Frontal cortex (tissue), 4 donors: ENCODE measurements around the gene ATP8A2. TPM values are rescaled to one million over a fixed set of nuclear protein-coding genes. Genes with fewer than 3 reads are reported as not detected.

Experiments
- DNase-seq, 2 donors: peaks; one replicate each; pipeline ENCODE4 v3.0.0; 2012; ENCODE audit warnings: low spot score in 2 of 2
- FAIRE-seq: peaks from 2 replicates; lab custom pipeline; 2012; peaks lifted over from hg19 to GRCh38; lab: Jason Lieb, UNC
- total RNA-seq: library from RNA; depleted of rRNA; stranded (reverse); fragments of >200 nt; gene quantifications from one replicate; pipeline ENCODE4 v1.2.3, GENCODE V29; 2014
- donor health status: control.
- donor health status: control.
- donor health status: control.

Gene ATP8A2
- total RNA-seq, 1 donor from 2014 or later: 63.6 TPM

GRCh38 chr13:25864116-25864515 lies 492.3 kb downstream of the ATP8A2 start:
- FAIRE-seq (no peak), DNase-seq (no peak)

DNA sequence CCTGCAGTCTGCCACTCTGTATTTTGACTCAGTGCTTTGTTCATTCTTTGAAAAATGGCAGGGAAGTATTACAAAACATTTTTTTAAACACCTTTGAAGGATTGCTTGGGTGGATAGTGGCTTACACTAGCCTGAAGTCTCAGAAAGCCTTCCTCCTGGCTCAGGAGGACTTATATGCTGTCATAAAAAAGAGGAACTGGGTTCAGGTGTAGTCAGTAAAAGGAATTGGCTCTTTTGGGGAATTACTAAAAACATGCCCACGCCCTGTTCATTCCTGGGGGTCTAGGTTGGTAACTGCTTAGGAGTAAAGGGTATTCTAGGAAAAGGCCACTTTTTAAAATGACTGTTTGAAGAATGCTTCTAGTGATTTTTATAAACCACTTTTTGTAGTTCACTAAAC lies 493.2 kb downstream of the ATP8A2 start:
- no peak for DNase-seq
- FAIRE-seq: no peak

DNA sequence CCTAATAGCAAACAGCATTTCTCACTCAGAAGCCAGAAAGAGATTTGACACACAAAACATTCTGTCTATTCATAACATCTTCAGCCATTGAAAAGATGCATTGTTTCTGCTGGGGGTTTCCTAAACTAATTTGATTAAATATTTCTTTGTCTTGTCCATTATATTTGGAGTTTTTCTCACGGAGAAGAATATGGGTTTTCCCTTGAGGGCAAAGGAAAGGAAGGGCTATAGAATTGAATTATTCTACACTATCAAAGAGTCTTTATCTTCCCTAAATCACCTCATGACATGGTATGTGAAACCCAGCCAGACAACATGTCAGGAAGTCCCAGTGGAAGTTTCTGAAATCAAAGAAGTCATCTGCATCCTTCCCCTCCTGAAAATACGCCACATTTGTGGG lies 493.6 kb downstream of the ATP8A2 start:
- FAIRE-seq: no peak
- DNase-seq: no peak

- no peak for DNase-seq
- no peak for FAIRE-seq
Measured at GRCh38 chr13:25867038-25867437, 495.3 kb downstream of the ATP8A2 start.

- no peak for FAIRE-seq
- DNase-seq: no peak
Measured at GRCh38 chr13:25868490-25868889, 496.7 kb downstream of the ATP8A2 start.

DNA sequence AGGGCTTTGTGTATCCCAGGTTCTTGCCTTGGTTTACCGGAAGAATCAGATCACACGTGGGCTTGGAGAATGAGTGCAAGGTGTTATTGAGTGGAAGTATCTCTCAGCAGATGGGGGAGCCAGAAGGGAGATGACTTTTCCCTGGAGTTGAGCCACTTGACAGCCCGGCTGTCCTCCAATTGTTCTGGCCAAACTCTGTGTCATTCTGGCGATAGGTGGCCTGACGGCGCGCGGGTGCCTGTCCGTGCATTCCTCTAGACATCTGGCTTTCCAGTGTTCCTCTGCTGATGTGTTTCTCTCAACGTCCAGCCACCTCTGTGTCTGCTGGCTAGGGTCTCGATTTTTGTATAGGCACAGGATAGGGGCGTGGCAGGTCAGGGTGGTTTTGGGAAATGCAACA lies 498.2 kb downstream of the ATP8A2 start:
- DNase-seq (no peak), FAIRE-seq (no peak)

DNA sequence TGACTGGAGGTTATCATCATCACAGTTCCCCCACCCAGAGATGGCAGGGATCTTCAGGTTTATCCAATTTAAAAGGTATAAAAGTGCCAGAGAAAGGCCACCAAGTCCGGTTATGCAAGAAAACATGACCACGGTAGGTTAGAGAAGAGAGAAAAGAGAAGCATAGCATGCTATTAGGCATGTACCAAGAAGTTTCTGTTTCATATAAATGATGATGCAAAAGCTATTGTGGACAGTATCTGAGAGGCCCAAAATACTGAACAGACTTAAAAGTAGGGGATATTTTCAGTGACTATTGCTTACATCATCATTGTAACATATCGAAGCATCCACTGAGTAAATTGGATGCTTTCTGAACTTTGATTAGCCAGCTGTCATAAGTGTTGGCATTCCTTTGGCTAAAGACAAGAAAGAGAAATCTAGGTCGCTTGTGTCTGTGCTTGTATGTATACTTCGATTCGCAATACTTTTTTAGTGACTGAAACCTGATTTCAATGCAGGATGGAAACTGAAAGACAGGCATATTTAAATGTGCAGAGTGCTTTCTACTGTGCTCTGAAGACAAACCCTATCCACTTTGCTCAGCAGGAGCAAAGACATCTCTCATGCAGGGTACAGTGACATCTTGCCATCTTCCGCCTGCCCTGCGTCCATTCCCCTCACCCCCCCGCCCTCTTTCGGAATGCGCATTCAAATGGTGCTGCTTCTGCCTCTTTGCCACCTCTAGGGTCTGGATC lies 499.8 kb downstream of the ATP8A2 start:
- FAIRE-seq: no peak
- no peak for DNase-seq

DNA sequence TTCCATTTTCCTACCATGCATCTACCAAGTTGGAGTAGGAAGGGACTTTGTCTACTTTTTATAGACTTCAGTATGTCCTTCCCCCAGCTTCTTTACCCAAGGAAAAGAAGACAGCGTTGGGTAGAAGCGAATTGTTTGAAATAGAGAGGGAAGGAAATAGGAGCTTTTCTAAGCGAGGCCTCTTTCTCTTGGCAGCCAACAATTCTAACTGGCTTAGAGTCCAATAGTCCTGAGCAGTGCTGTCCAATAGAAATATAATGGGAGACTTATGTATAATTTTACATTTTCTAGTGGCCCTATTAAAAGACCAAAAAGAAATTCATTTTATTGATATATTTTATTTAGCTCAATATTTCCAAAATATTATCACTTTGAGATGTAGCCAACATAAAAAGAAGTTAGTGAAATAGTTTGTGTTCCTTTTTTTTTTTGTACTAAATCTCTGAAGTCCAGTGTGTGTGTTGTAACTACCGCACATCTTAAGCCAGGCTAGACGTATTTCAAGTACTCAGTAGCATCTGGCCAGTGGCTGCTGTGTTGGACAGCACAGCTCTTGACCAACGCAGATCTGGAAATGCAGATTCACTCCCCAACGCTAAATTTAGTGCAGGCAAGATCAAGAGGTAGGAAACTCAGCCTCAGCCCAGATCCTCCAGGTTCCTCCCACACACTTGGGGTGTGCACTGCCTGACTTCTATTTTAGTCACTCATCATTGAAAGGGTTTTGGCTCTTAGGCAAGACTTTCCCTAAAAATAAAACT lies 500.9 kb downstream of the ATP8A2 start:
- FAIRE-seq (no peak), DNase-seq (peak in 1 of 2 donors; percentile 24)

DNA sequence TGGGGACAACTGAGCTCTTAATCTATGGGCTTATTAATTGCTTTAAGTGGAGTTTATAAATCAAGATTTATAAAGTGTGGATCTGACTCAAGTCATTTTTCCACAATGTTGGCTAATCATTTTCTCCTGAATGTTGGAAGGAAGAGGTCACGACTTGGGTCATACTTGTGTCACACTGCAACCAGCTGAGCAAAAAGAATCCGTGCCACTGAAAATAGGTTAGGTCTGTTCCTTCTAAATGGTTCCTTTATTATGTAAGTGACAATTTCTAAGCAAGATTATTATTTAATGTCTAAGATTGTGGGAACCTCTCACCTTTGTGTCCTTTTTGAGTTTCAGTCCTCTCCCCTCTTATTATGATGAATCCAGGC lies 501.5 kb downstream of the ATP8A2 start:
- DNase-seq (no peak), FAIRE-seq (no peak)

DNA sequence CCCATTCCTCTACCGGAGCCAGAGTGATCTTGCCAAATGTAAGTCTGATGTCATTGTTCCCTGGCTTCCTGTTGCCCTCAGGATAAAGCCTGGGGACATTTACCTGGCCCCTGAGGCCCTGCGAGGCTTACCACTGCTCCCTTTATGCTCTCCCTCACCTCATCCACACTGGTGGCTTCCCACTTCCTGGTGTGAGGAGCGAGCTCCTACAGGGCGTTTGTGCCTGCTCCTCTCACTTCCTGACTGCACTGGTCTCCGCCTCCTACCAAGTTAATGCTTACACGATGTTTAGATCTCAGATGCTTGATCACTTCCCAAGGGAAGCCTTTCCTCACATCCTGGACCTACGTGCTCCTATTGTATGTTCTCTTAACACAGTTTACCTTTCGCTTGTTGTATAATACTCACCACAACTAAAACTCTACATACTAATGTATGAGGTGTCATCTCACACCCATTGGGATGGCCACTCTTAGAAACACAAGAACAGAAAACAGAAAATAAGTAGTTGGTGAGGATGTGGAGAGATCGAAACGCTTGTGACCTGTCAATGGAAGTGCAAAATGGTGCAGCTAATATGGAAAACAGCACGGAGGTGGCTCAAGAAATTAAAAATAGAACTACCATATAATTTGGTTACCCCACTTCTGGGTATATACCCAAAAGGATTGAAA lies 502.4 kb downstream of the ATP8A2 start:
- FAIRE-seq: no peak

DNA sequence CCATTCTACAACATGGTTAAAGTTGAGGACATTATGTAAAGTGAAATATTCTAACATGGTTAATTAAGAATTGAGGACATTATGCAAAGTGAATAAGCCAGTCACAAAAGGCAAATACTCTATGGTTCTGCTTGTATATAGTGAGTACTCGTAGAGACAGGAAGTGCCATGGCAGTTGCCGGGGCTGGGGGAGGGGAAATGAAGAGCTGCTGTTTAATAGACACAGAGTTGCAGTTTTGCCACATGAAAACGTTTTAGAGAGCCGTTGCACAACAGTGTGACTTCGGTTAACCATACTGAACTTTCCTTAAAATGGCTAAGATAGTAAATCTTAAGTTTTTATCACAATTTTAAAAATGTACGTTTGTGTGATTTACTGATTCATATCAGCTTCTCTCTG lies 503.1 kb downstream of the ATP8A2 start:
- no peak for DNase-seq
- no peak for FAIRE-seq

More for the DNA sequence above, 502.4 kb downstream of the ATP8A2 start:
- no peak for DNase-seq

GRCh38 chr13:25876247-25876646 lies 504.5 kb downstream of the ATP8A2 start:
- FAIRE-seq: no peak

DNA sequence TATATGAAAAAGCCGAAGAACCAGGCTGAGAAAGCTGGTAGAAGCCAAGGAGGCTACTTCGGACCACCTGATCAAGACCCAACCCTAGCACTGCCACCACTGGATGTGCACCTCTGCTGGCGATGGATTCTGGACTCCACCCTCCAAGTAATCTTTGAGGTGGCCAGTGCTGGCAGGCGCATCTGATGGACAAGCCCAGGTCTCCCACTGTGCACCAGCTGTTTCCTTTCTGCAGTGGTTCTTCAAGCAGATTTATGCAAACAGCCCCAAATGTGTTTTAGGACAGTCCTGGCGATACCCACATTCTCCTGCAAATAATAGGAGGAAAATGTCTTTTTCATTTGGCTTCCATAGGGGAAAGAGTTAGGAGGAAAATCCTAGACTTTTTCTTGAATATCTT lies 507.7 kb downstream of the ATP8A2 start:
- FAIRE-seq: no peak
- no peak for DNase-seq

More at GRCh38 chr13:25876247-25876646, 504.5 kb downstream of the ATP8A2 start:
- no peak for DNase-seq

GRCh38 chr13:25881136-25881926 lies 509.6 kb downstream of the ATP8A2 start:
- DNase-seq (no peak), FAIRE-seq (no peak)

DNA sequence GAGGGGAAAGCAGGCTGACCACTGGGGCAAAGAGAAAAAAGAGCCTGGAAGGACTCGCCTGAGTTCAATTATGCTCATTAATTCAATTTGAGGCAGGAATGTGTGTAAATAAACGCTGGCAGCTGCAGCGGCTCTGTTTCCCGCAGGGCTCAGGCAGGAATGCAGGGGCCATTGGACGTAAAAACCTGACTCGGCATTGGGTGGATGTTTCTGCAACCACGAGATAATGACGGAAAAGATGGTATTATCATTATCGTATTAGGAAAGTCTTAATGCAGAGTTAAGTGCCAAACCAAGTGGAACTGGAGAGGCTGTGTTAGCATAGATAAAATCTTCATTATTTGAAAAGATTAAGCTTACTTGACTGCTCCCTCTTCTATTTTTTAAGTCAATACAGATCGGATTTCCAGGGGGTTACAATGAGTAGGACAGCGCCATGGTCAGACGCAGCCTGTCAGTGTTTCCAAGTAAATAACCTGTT lies 510.2 kb downstream of the ATP8A2 start:
- DNase-seq (no peak), FAIRE-seq (no peak)

DNA sequence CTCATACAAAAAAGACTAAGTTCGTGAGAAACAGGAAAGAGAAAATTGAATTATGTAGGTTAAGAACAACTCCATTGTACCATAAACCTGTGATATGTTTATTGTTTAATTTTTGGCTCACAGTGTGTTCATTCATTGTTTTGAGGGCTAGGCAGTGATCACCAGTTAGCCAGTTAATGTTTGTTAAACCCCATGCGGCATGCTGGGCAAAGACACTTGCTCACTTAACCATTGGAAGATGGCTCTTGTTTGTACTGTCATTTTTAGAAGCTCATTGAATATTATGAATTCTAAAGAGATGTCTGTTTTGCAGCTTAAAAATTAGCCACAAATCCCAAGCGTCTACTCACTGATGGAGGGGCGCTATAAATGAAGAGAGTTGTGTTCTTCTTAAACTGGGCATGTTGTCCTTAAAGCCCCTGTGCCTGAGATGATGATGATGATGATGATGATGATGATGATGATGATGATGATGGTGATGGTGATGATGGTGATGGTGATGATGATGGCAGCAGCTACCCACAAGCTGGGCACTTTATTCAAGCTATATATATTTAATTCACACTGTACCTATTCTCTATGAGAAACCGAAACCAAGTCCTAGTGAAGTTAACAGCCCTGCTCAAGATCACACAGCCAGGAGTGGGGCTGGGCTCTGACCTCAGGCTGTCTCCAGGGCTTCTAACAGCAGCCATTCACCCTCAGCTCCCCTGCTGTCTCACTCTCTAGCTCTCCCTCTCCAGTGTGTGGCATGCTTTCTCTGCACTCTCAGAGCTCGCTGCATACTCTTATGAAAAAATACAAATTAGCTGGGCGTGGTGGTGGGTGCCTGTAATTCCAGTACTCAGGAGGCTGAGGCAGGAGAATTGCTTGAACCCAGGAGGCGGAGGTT lies 510.9 kb downstream of the ATP8A2 start:
- DNase-seq: no peak
- no peak for FAIRE-seq

DNA sequence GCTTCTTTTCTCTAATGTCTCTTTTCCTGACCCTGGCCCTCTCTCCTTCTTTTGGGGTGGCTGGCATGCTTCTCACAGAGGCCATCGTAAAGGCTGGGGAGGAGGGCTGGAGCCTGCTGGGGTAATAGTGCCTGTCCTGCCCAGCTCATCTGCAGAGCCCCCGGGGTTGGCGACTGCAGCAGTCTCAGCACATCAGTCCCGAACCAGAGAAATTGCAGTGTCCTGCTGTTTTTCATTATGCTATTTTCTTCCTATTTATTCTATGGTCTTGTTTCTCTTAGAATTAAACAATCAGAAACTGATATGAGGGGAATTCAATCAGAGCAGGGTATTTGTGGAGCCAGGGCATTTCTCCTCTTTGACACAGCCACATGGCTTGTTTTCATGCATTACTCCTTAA lies 513.6 kb downstream of the ATP8A2 start:
- FAIRE-seq (no peak), DNase-seq (no peak)

GRCh38 chr13:25886438-25887214 lies 514.9 kb downstream of the ATP8A2 start:
- DNase-seq (peak in 1 of 2 donors; percentile 9), FAIRE-seq (no peak)
